Activated T-helper 2 cell treated with anti-CD3 and anti-CD28 coated beads, Interferon-gamma antibody, Interleukin-2, Interleukin-4, amounts not matched to agents 10 μg/mL and 5 μg/mL and 100 μg/mL, durations not matched to agents 14 hours and 24 hours and 36 hours (primary cell): ENCODE results near the gene IRS1. TPM values are rescaled to one million over a fixed set of nuclear protein-coding genes. Genes with fewer than 3 reads are reported as not detected.

ENCODE experiments used
- DNase-seq: peaks from one replicate; pipeline ENCODE4 v3.0.0; 2021; ENCODE audit warnings: low spot score
- H3K27ac Mint-ChIP-seq: one replicate; pipeline ENCODE4 v1.8.0; 2021; ENCODE audit warnings: mixed read lengths
- H3K27me3 Mint-ChIP-seq: one replicate; pipeline ENCODE4 v1.8.0; 2021; ENCODE audit warnings: low read depth, mixed read lengths
- H3K36me3 Mint-ChIP-seq: one replicate; pipeline ENCODE4 v1.8.0; 2021; ENCODE audit warnings: low read depth, mixed read lengths
- H3K4me1 Mint-ChIP-seq: one replicate; pipeline ENCODE4 v1.8.0; 2021; ENCODE audit warnings: low read depth, mixed read lengths
- H3K4me3 Mint-ChIP-seq: one replicate; pipeline ENCODE4 v1.8.0; 2021; ENCODE audit warnings: low read depth, mild to moderate bottlenecking, moderate library complexity, mixed read lengths
- H3K9me3 Mint-ChIP-seq: one replicate; pipeline ENCODE4 v1.8.0; 2021; ENCODE audit warnings: mixed read lengths
- intact Hi-C: fragments of 100-400 bp; cut with micrococcal nuclease; formaldehyde crosslinking; loops from one replicate; pipeline ENCODE4 v1.15.1; 2023
- total RNA-seq: library from RNA; stranded (reverse); gene quantifications from 2 replicates; pipeline ENCODE4 v1.2.3, GENCODE V29; 2022

IRS1 gene
- total RNA-seq, 1 donor from 2014 or later, result 1.9 TPM

- no peaks in the 10 kb centered on the region for H3K9me3 Mint-ChIP-seq
- no peaks in the 10 kb centered on the region for H3K36me3 Mint-ChIP-seq
- peaks cover 19% of the 10 kb centered on the region for H3K27me3 Mint-ChIP-seq
- no peak overlapping the region for H3K27ac Mint-ChIP-seq
- no peak for DNase-seq
- H3K4me1 Mint-ChIP-seq, result no peaks in the 10 kb centered on the region
- intact Hi-C loops, result no loop called here
- H3K4me3 Mint-ChIP-seq, result no peak overlapping the region
Measured at GRCh38 chr2:226758921-226759640, 40.5 kb downstream of the IRS1 start.

- Mint-ChIP-seq H3K27ac (no peak overlapping the region), H3K36me3 (no peaks in the 10 kb centered on the region), H3K9me3 (no peaks in the 10 kb centered on the region), H3K4me1 (no peaks in the 10 kb centered on the region), H3K27me3 (peaks cover 7% of the 10 kb centered on the region), H3K4me3 (no peak overlapping the region)
- DNase-seq, result no peak
- intact Hi-C loops, result no loop called here
Measured at GRCh38 chr2:226756131-226756530, 43.5 kb downstream of the IRS1 start.

DNA sequence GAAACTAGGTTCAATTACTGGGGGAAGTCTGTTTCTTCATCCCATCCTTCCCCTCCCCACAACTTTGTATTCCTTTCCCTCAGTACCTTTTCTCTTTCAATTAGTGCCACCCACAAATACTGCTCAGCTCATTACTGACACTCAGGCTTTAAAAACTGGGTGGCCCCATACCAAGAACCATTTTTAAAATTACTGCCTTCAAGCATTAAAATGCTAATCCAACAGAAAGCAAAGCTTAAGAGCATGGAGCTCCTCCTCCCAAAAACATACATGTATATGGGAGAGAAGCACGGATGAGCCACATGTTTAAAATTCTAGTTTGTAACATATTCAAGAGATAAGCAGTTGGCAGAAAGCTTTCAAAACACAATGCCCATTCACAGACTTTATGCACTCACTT lies 44.0 kb downstream of the IRS1 start:
- H3K4me3 Mint-ChIP-seq, result no peak overlapping the region
- no peak overlapping the region for H3K27ac Mint-ChIP-seq
- intact Hi-C loops, result no loop called here
- DNase-seq, result no peak
- peaks cover 5% of the 10 kb centered on the region for H3K27me3 Mint-ChIP-seq
- H3K9me3 Mint-ChIP-seq, result no peaks in the 10 kb centered on the region
- no peaks in the 10 kb centered on the region for H3K4me1 Mint-ChIP-seq
- H3K36me3 Mint-ChIP-seq, result no peaks in the 10 kb centered on the region

GRCh38 chr2:226754821-226755604 lies 44.6 kb downstream of the IRS1 start:
- Mint-ChIP-seq H3K4me3 (no peak overlapping the region), H3K27me3 (peaks cover 5% of the 10 kb centered on the region), H3K36me3 (no peaks in the 10 kb centered on the region), H3K9me3 (no peaks in the 10 kb centered on the region), H3K27ac (no peak overlapping the region), H3K4me1 (no peaks in the 10 kb centered on the region)
- intact Hi-C loops, result no loop called here
- DNase-seq, result no peak

DNA sequence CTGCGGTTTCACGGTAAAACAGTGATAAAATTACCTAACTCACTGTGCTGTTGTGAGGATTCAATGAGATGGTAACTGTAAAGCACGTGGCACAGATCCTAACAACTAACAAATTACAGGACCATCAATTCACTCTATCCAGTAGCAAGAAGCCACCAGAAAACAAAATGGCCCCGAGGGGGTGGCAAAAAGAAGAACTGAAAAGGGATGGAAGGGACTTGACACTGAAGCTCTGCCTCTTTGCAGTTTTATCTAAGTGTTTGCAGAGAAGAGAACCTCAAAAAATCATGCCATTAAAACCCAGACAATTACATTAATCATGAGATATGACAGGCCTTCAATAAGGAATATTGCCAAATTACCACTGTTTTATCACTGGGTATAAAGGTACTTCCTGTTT lies 46.7 kb downstream of the IRS1 start:
- H3K9me3 Mint-ChIP-seq, result no peaks in the 10 kb centered on the region
- DNase-seq, result no peak
- H3K36me3 Mint-ChIP-seq, result no peaks in the 10 kb centered on the region
- H3K4me3 Mint-ChIP-seq, result no peak overlapping the region
- H3K27ac Mint-ChIP-seq, result no peak overlapping the region
- no peaks in the 10 kb centered on the region for H3K27me3 Mint-ChIP-seq
- intact Hi-C loops, result no loop called here
- H3K4me1 Mint-ChIP-seq, result no peaks in the 10 kb centered on the region

DNA sequence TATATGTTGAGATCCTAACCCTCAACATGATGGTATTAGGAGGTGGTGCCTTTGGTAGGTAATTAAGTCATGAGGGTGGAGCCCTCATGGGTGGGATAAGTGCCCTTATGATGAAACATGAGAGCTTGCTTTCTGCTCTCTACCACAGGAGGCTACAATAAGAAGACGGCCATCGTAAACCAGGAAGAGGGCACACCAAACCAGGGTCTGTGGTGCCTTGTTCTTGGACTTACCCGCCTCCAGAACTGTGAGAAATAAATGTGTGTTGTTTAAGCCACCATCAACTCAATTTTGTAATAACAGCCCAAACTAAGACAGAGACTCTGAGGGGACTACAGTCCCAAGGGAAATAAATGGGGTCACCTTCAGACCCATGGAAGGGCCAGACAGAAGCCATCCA lies 52.3 kb downstream of the IRS1 start:
- Mint-ChIP-seq H3K4me1 (no peaks in the 10 kb centered on the region), H3K27ac (no peak overlapping the region), H3K36me3 (no peaks in the 10 kb centered on the region), H3K9me3 (no peaks in the 10 kb centered on the region), H3K4me3 (no peak overlapping the region), H3K27me3 (peaks cover 5% of the 10 kb centered on the region)
- no peak for DNase-seq
- intact Hi-C loops, result no loop called here

DNA sequence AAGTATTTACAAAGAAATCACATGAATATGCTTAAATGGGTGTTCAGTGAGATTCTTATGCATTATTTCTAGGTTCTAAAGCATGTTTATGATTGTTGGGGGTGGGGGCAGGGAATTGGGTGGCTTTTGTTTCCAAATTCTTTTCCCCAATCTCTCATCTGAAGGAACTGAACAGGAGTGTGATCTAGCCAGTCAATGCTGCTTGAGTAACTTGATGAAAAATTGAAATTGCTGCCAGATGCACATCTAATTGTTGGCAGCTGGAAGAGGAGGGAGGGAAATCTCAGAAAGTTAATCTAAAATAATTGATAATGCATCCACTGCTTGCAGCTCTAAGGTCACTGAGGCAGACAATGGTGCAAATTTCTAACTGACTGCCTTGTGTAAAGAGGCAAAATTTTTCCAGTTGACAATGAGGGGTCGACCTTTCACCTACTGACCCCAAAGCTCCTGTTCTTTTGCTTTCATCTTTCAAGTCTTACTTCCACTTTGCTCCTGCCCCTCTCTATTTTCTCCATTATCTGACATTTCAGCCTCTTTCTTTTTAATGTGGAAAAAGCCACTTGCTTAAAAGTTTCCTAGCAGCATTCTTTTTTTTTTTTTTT lies 53.3 kb downstream of the IRS1 start:
- H3K4me1 Mint-ChIP-seq, result no peaks in the 10 kb centered on the region

DNA sequence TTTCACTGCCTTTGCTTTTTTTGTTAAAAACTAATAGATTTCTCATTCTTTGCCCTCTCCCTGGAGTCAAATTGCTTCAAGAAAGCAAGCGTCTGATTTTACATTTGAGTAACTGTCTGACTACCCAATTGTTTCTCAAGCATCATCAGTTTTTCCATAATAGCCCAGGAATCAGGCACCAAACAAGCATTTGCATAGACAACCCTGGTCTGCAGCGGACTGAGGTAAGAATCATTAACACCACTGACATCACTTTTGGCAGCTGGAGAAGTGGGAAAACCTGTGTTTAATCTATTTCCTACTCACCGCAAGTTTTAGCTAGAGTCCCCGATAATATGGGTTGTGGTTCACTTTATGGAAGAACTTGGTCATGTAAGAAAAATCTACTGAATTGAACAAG lies 55.7 kb downstream of the IRS1 start:
- intact Hi-C loops, result no loop called here
- Mint-ChIP-seq H3K27me3 (peaks cover 16% of the 10 kb centered on the region), H3K36me3 (no peaks in the 10 kb centered on the region), H3K9me3 (no peaks in the 10 kb centered on the region), H3K27ac (no peak overlapping the region), H3K4me1 (no peaks in the 10 kb centered on the region), H3K4me3 (no peak overlapping the region)
- no peak for DNase-seq

More for the DNA sequence above, 53.3 kb downstream of the IRS1 start:
- peaks cover 13% of the 10 kb centered on the region for H3K27me3 Mint-ChIP-seq
- no peaks in the 10 kb centered on the region for H3K36me3 Mint-ChIP-seq
- no peak for DNase-seq
- intact Hi-C loops, result no loop called here
- H3K9me3 Mint-ChIP-seq, result no peaks in the 10 kb centered on the region
- H3K27ac Mint-ChIP-seq, result no peak overlapping the region
- H3K4me3 Mint-ChIP-seq, result no peak overlapping the region

DNA sequence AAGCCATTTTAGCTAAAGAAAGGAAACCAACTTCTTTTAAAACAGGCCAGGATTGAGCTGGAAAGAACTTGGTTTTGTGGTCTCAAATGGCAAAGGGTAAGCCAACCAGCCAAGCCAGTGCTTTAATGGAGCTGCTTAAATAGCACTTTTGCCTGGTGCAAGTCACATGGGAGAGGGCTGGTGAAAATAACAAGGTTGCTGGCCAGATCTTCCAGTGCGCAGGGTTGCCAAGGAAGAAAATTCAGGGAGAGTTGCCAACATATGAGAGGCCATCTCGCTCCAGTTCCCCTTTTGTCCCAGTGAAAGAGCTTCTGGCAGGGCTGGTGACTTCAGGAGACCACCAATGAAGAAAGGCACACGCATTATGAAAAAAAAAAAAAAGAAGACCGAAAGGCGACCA lies 57.3 kb downstream of the IRS1 start:
- Mint-ChIP-seq H3K27ac (no peak overlapping the region), H3K9me3 (no peaks in the 10 kb centered on the region), H3K4me1 (no peaks in the 10 kb centered on the region), H3K4me3 (no peak overlapping the region), H3K27me3 (peaks cover 16% of the 10 kb centered on the region), H3K36me3 (no peaks in the 10 kb centered on the region)
- intact Hi-C loops, result no loop called here
- no peak for DNase-seq

DNA sequence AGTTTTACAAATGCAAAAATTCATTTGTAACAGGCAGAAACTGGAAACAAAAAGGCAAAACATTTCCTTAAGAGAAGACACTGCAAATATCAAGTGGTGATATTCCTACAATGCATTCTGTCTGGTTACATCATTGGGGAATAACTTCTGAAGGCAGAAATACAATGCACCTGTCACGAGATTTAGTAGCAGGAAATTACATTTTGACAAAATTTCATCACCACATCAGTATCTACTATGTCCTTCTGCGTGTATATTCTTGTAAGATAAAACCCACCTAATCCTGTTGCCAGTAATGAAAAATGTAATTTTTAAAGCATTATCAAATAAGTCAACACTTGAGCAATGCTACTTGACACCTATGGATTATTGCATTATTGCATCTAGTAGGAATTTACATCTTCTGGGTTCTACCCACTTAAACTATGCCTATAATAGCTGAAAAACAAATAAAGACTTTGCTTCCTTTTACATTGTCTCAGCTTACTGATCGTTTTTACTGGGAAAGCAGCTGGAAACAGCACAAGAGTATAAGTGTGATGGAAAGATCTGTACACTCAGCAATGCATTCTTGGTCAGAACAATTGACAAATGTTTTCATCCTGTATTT lies 59.5 kb downstream of the IRS1 start:
- intact Hi-C loops, result no loop called here
- H3K36me3 Mint-ChIP-seq, result no peaks in the 10 kb centered on the region

GRCh38 chr2:226739545-226740030 lies 60.0 kb downstream of the IRS1 start:
- Mint-ChIP-seq H3K9me3 (peaks cover 4% of the 10 kb centered on the region), H3K27me3 (peaks cover 12% of the 10 kb centered on the region), H3K27ac (no peak overlapping the region), H3K4me3 (no peak overlapping the region), H3K4me1 (no peaks in the 10 kb centered on the region), H3K36me3 (no peaks in the 10 kb centered on the region)
- intact Hi-C loops, result no loop called here
- DNase-seq, result no peak

More for the DNA sequence above, 59.5 kb downstream of the IRS1 start:
- DNase-seq, result no peak
- H3K4me3 Mint-ChIP-seq, result no peak overlapping the region
- H3K4me1 Mint-ChIP-seq, result no peaks in the 10 kb centered on the region
- no peak overlapping the region for H3K27ac Mint-ChIP-seq
- peaks cover 16% of the 10 kb centered on the region for H3K27me3 Mint-ChIP-seq
- H3K9me3 Mint-ChIP-seq, result peaks cover 4% of the 10 kb centered on the region

- Mint-ChIP-seq H3K9me3 (peaks cover 4% of the 10 kb centered on the region), H3K4me1 (peaks cover 1% of the 10 kb centered on the region), H3K4me3 (no peak overlapping the region), H3K27me3 (peaks cover 12% of the 10 kb centered on the region), H3K36me3 (no peaks in the 10 kb centered on the region), H3K27ac (no peak overlapping the region)
- intact Hi-C loops, result no loop called here
- no peak for DNase-seq
Measured at GRCh38 chr2:226738821-226739544, 60.6 kb downstream of the IRS1 start.
